A673 (cell line): ENCODE measurements around the gene YEATS2.

Experiments
- EZH2 ChIP-seq: fragments of 200-600 bp; sonication (generic); IDR thresholded peaks from 2 replicates; pipeline ENCODE4 v1.6.1; 2017; ENCODE audit warnings: borderline replicate concordance, low read depth, mild to moderate bottlenecking, mixed read lengths, antibody characterized with exemption, low read length; ENCODE audit not compliant: poor library complexity, severe bottlenecking
- TF ChIP-seq, protein P1 (sequence below): fragments of 300-800, 200-600 bp; sonication (generic); conservative IDR thresholded peaks from 2 replicates; pipeline ENCODE4 v1.5.1; 2017; ENCODE audit warnings: low read depth, mild to moderate bottlenecking, antibody characterized with exemption, low read length, moderate library complexity, mixed read lengths

- TF ChIP-seq, protein P1, sequence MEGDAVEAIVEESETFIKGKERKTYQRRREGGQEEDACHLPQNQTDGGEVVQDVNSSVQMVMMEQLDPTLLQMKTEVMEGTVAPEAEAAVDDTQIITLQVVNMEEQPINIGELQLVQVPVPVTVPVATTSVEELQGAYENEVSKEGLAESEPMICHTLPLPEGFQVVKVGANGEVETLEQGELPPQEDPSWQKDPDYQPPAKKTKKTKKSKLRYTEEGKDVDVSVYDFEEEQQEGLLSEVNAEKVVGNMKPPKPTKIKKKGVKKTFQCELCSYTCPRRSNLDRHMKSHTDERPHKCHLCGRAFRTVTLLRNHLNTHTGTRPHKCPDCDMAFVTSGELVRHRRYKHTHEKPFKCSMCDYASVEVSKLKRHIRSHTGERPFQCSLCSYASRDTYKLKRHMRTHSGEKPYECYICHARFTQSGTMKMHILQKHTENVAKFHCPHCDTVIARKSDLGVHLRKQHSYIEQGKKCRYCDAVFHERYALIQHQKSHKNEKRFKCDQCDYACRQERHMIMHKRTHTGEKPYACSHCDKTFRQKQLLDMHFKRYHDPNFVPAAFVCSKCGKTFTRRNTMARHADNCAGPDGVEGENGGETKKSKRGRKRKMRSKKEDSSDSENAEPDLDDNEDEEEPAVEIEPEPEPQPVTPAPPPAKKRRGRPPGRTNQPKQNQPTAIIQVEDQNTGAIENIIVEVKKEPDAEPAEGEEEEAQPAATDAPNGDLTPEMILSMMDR = no peak
- TF ChIP-seq EZH2 = no peak
Measured at GRCh38 chr3:183839751-183840150, 142.2 kb downstream of the YEATS2 start.
